ENCODE data around the gene TTC28. TPM values are rescaled to one million over a fixed set of nuclear protein-coding genes. Genes with fewer than 3 reads are reported as not detected.

TTC28 gene
- total and polyA plus RNA-seq, 2 donors (not counting 1 experiment from before 2014, with no cell fraction given), result 8.2 to 31.4 TPM

GRCh38 chr22:28095316-28096095 is 584.1 kb downstream of the TTC28 start:
- TF ChIP-seq CTCF (conservative IDR thresholded peaks at IDR 0.05 in 1 of 2, IDR thresholded peaks at IDR 0.05 in 1 of 2; ENCODE audit: low read depth in 1 of 2, low read length in 2 of 2) (no peak), EZH2 (IDR thresholded peaks at IDR 0.05; ENCODE audit: low read length, missing control alignments) (no peak)

GRCh38 chr22:28094771-28095170 is 584.9 kb downstream of the TTC28 start:
- no peak overlapping the region for H3K4me2 ChIP-seq (ENCODE audit: extremely low read depth, insufficient read depth, low read length)
- H3K27me3 ChIP-seq (ENCODE audit: control insufficient read depth, insufficient read depth, low read length), result no peaks in the 10 kb centered on the region
- H3K9me3 ChIP-seq (ENCODE audit: control insufficient read depth, insufficient read depth, low read depth, low read length), result no peaks in the 10 kb centered on the region
- no peaks in the 10 kb centered on the region for H3K36me3 ChIP-seq (ENCODE audit: control insufficient read depth, insufficient read depth, low read length)
- no peaks in the 10 kb centered on the region for H4K20me1 ChIP-seq (ENCODE audit: control insufficient read depth, extremely low read depth, insufficient read depth, low read length)
- H3K4me1 ChIP-seq (ENCODE audit: control insufficient read depth, extremely low read depth, insufficient read depth, low read length), result no peaks in the 10 kb centered on the region
- H3K4me3 ChIP-seq (replicated peaks in 1 of 4; ENCODE audit: control extremely low read depth in 1 of 4, insufficient read depth in 1 of 4, low read depth in 3 of 4, low read length in 4 of 4), result no peak overlapping the region
- no peak overlapping the region for H2AFZ ChIP-seq (ENCODE audit: low read length)
- H3K27ac ChIP-seq (ENCODE audit: insufficient read depth, low read length), result no peak overlapping the region
- no peak for TF ChIP-seq EZH2 (IDR thresholded peaks at IDR 0.05; ENCODE audit: low read length, missing control alignments)
- no peak for TF ChIP-seq CTCF (conservative IDR thresholded peaks at IDR 0.05 in 1 of 2, IDR thresholded peaks at IDR 0.05 in 1 of 2; ENCODE audit: low read depth in 1 of 2, low read length in 2 of 2)
- no peaks in the 10 kb centered on the region for H3K79me2 ChIP-seq (ENCODE audit: control insufficient read depth, insufficient read depth, low read length)
- no peak for DNase-seq (ENCODE audit: low read depth in 2 of 2)
- H3K9ac ChIP-seq (ENCODE audit: insufficient read depth, low read length), result no peak overlapping the region

More at GRCh38 chr22:28095316-28096095, 584.1 kb downstream of the TTC28 start:
- H3K4me1 ChIP-seq (ENCODE audit: control insufficient read depth, extremely low read depth, insufficient read depth, low read length), result no peaks in the 10 kb centered on the region
- H3K79me2 ChIP-seq (ENCODE audit: control insufficient read depth, insufficient read depth, low read length), result no peaks in the 10 kb centered on the region
- H3K36me3 ChIP-seq (ENCODE audit: control insufficient read depth, insufficient read depth, low read length), result no peaks in the 10 kb centered on the region
- no peak overlapping the region for H3K4me2 ChIP-seq (ENCODE audit: extremely low read depth, insufficient read depth, low read length)
- no peak overlapping the region for H3K27ac ChIP-seq (ENCODE audit: insufficient read depth, low read length)
- H3K9ac ChIP-seq (ENCODE audit: insufficient read depth, low read length), result no peak overlapping the region
- H3K27me3 ChIP-seq (ENCODE audit: control insufficient read depth, insufficient read depth, low read length), result no peaks in the 10 kb centered on the region
- no peaks in the 10 kb centered on the region for H3K9me3 ChIP-seq (ENCODE audit: control insufficient read depth, insufficient read depth, low read depth, low read length)
- no peak for DNase-seq (ENCODE audit: low read depth in 2 of 2)
- no peak overlapping the region for H3K4me3 ChIP-seq (replicated peaks in 1 of 4; ENCODE audit: control extremely low read depth in 1 of 4, insufficient read depth in 1 of 4, low read depth in 3 of 4, low read length in 4 of 4)
- H2AFZ ChIP-seq (ENCODE audit: low read length), result no peak overlapping the region
- no peaks in the 10 kb centered on the region for H4K20me1 ChIP-seq (ENCODE audit: control insufficient read depth, extremely low read depth, insufficient read depth, low read length)

- Histone ChIP-seq H3K4me3 (replicated peaks in 1 of 4; ENCODE audit: control extremely low read depth in 1 of 4, insufficient read depth in 1 of 4, low read depth in 3 of 4, low read length in 4 of 4) (no peak overlapping the region), H3K9me3 (ENCODE audit: control insufficient read depth, insufficient read depth, low read depth, low read length) (no peaks in the 10 kb centered on the region), H3K4me1 (ENCODE audit: control insufficient read depth, extremely low read depth, insufficient read depth, low read length) (no peaks in the 10 kb centered on the region), H3K27ac (ENCODE audit: insufficient read depth, low read length) (no peak overlapping the region), H3K27me3 (ENCODE audit: control insufficient read depth, insufficient read depth, low read length) (no peaks in the 10 kb centered on the region), H3K36me3 (ENCODE audit: control insufficient read depth, insufficient read depth, low read length) (no peaks in the 10 kb centered on the region), H3K9ac (ENCODE audit: insufficient read depth, low read length) (no peak overlapping the region), H2AFZ (ENCODE audit: low read length) (no peak overlapping the region), H3K79me2 (ENCODE audit: control insufficient read depth, insufficient read depth, low read length) (no peaks in the 10 kb centered on the region), H3K4me2 (ENCODE audit: extremely low read depth, insufficient read depth, low read length) (no peak overlapping the region), H4K20me1 (ENCODE audit: control insufficient read depth, extremely low read depth, insufficient read depth, low read length) (no peaks in the 10 kb centered on the region)
- no peak for TF ChIP-seq EZH2 (IDR thresholded peaks at IDR 0.05; ENCODE audit: low read length, missing control alignments)
- TF ChIP-seq CTCF (conservative IDR thresholded peaks at IDR 0.05 in 1 of 2, IDR thresholded peaks at IDR 0.05 in 1 of 2; ENCODE audit: low read depth in 1 of 2, low read length in 2 of 2), result no peak
- DNase-seq (ENCODE audit: low read depth in 2 of 2), result no peak
Measured at GRCh38 chr22:28093711-28094110, 585.9 kb downstream of the TTC28 start.
